Esophagus squamous epithelium (tissue), 4 donors: ENCODE results near the gene TIMP3.

ENCODE experiments used
- POLR2A ChIP-seq, 4 donors: fragments of 450-650 bp; IDR thresholded peaks; one replicate each; pipeline ENCODE4 v1.6.1; 2017; ENCODE audit warnings: antibody characterized with exemption in 4 of 4, mild to moderate bottlenecking in 4 of 4, moderate library complexity in 3 of 4
- TF ChIP-seq, protein P1 (sequence below), 6 experiments: fragments of 450-650 bp in 4 of 6; fragments of 200-600 bp in 2 of 6; sonication (generic) in 2 of 6; IDR thresholded peaks; one replicate each; pipeline ENCODE4 v1.5.1; 2016 to 2019; ENCODE audit warnings: antibody characterized with exemption in 6 of 6, mild to moderate bottlenecking in 4 of 6, moderate library complexity in 4 of 6

DNA sequence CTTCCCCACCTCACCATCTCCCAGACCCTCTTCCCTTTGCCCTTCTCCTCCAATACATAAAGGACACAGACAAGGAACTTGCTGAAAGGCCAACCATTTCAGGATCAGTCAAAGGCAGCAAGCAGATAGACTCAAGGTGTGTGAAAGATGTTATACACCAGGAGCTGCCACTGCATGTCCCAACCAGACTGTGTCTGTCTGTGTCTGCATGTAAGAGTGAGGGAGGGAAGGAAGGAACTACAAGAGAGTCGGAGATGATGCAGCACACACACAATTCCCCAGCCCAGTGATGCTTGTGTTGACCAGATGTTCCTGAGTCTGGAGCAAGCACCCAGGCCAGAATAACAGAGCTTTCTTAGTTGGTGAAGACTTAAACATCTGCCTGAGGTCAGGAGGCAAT lies 58.2 kb downstream of the TIMP3 start:
- TF ChIP-seq, protein P1, sequence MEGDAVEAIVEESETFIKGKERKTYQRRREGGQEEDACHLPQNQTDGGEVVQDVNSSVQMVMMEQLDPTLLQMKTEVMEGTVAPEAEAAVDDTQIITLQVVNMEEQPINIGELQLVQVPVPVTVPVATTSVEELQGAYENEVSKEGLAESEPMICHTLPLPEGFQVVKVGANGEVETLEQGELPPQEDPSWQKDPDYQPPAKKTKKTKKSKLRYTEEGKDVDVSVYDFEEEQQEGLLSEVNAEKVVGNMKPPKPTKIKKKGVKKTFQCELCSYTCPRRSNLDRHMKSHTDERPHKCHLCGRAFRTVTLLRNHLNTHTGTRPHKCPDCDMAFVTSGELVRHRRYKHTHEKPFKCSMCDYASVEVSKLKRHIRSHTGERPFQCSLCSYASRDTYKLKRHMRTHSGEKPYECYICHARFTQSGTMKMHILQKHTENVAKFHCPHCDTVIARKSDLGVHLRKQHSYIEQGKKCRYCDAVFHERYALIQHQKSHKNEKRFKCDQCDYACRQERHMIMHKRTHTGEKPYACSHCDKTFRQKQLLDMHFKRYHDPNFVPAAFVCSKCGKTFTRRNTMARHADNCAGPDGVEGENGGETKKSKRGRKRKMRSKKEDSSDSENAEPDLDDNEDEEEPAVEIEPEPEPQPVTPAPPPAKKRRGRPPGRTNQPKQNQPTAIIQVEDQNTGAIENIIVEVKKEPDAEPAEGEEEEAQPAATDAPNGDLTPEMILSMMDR (IDR thresholded peaks at IDR 0.05) = no peak
- no peak for TF ChIP-seq POLR2A (IDR thresholded peaks at IDR 0.05)
